22Rv1 (cell line): ENCODE data around the gene FASTK.

Source experiments
- ZFX ChIP-seq: fragments of 450-650 bp; IDR thresholded peaks from 2 replicates; pipeline ENCODE4 v1.6.1; 2017; ENCODE audit warnings: antibody characterized with exemption, borderline replicate concordance
- TF ChIP-seq, protein P1 (sequence below): fragments of 450-650 bp; IDR thresholded peaks from 2 replicates; pipeline ENCODE4 v1.5.1; 2017; ENCODE audit warnings: mild to moderate bottlenecking

- TF ChIP-seq, protein P1, sequence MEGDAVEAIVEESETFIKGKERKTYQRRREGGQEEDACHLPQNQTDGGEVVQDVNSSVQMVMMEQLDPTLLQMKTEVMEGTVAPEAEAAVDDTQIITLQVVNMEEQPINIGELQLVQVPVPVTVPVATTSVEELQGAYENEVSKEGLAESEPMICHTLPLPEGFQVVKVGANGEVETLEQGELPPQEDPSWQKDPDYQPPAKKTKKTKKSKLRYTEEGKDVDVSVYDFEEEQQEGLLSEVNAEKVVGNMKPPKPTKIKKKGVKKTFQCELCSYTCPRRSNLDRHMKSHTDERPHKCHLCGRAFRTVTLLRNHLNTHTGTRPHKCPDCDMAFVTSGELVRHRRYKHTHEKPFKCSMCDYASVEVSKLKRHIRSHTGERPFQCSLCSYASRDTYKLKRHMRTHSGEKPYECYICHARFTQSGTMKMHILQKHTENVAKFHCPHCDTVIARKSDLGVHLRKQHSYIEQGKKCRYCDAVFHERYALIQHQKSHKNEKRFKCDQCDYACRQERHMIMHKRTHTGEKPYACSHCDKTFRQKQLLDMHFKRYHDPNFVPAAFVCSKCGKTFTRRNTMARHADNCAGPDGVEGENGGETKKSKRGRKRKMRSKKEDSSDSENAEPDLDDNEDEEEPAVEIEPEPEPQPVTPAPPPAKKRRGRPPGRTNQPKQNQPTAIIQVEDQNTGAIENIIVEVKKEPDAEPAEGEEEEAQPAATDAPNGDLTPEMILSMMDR: no peak
- no peak for TF ChIP-seq ZFX
These were observed 49.5 kb upstream of the FASTK start for GRCh38 chr7:151129960-151130591.
